ENCODE measurements around the gene ZNF91. TPM values are rescaled to one million over a fixed set of nuclear protein-coding genes. Genes with fewer than 3 reads are reported as not detected.
"Not testable (repeated sequence)": the region's sequence is repeated elsewhere in the genome, so short reads cannot be mapped to it uniquely, and the experiment has no call there.

ZNF91 gene
- total and polyA plus RNA-seq, 8 donors, result 6.4 to 139 (median 110) TPM

GRCh38 chr19:23420824-23421223, 25.6 kb upstream of the ZNF91 start:
- intact Hi-C loops (cut with DNase I; ENCODE audit: low total_unique reads), result no loop called here
- TF ChIP-seq POLR2A (IDR thresholded peaks at IDR 0.05) (no peak), EP300 (IDR thresholded peaks at IDR 0.05) (no peak), CTCF (IDR thresholded peaks at IDR 0.05) (no peak), POLR2AphosphoS5 (IDR thresholded peaks at IDR 0.05) (no peak)
- 44 to 63% (median 60%) methylated on average over 2 to 5 of the region's 5 CpGs for WGBS, 5 donors

GRCh38 chr19:23419261-23419660, 24.0 kb upstream of the ZNF91 start:
- WGBS, 5 donors, result 91 to 99% (median 94%) methylated on average over 12 to 36 of the region's 38 CpGs

More at GRCh38 chr19:23420824-23421223, 25.6 kb upstream of the ZNF91 start:
- Histone ChIP-seq H3K9me3 (peaks cover 0 to 32% (median 14%) of the 10 kb centered on the region in 4 donors), H3K27me3 (peaks cover 0 to 16% (median 6%) of the 10 kb centered on the region in 3 donors), H3K27ac (no peak overlapping the region), H3K36me3 (no peaks in the 10 kb centered on the region), H3K4me3 (no peak overlapping the region), H3K4me1 (peaks cover 0 to 4% (median 2%) of the 10 kb centered on the region in 4 donors)
- DNase-seq, result no peak

GRCh38 chr19:23415561-23416191, 20.4 kb upstream of the ZNF91 start:
- no peak overlapping the region for H3K27ac ChIP-seq
- H3K4me3 ChIP-seq, result peak overlapping the region; percentile 36 to 50 (median 40)
- WGBS, 5 donors, result 1 to 3% (median 2%) methylated on average over 19 to 33 of the region's 33 CpGs
- H3K27me3 ChIP-seq, result peaks cover 0 to 26% (median 14%) of the 10 kb centered on the region in 3 donors
- peaks cover 7 to 16% (median 10%) of the 10 kb centered on the region in 4 donors for H3K4me1 ChIP-seq
- TF ChIP-seq POLR2A (IDR thresholded peaks at IDR 0.05) (no peak), EP300 (IDR thresholded peaks at IDR 0.05) (no peak), CTCF (IDR thresholded peaks at IDR 0.05) (no peak), POLR2AphosphoS5 (IDR thresholded peaks at IDR 0.05) (no peak)
- intact Hi-C loops (cut with DNase I; ENCODE audit: low total_unique reads), result no loop called here
- DNase-seq, result peak in 1 of 2 donors; percentile 88
- no peaks in the 10 kb centered on the region for H3K36me3 ChIP-seq
- peaks cover 0 to 26% (median 10%) of the 10 kb centered on the region in 4 donors for H3K9me3 ChIP-seq

More at GRCh38 chr19:23419261-23419660, 24.0 kb upstream of the ZNF91 start:
- H3K4me1 ChIP-seq, result peaks cover 7 to 16% (median 10%) of the 10 kb centered on the region in 4 donors
- DNase-seq; H3K27ac ChIP-seq; H3K36me3 ChIP-seq; H3K4me3 ChIP-seq; intact Hi-C loops (cut with DNase I; ENCODE audit: low total_unique reads): not testable (repeated sequence)
- H3K9me3 ChIP-seq, result peaks cover 0 to 26% (median 10%) of the 10 kb centered on the region in 4 donors
- peaks cover 0 to 26% (median 14%) of the 10 kb centered on the region in 3 donors for H3K27me3 ChIP-seq

- peaks cover 7 to 16% (median 10%) of the 10 kb centered on the region in 4 donors for H3K4me1 ChIP-seq
- TF ChIP-seq POLR2AphosphoS5 (IDR thresholded peaks at IDR 0.05) (no peak), CTCF (IDR thresholded peaks at IDR 0.05) (no peak), POLR2A (IDR thresholded peaks at IDR 0.05) (no peak)
- DNase-seq, result peak in 1 of 2 donors; percentile 33
- no peak overlapping the region for H3K27ac ChIP-seq
- peaks cover 0 to 26% (median 10%) of the 10 kb centered on the region in 4 donors for H3K9me3 ChIP-seq
- intact Hi-C loops (cut with DNase I; ENCODE audit: low total_unique reads), result no loop called here
- peak overlapping the region; percentile 36 to 50 (median 40) for H3K4me3 ChIP-seq
- no peaks in the 10 kb centered on the region for H3K36me3 ChIP-seq
- 8 to 19% (median 15%) methylated on average over 13 of the region's 13 CpGs for WGBS, 5 donors
- H3K27me3 ChIP-seq, result peaks cover 0 to 26% (median 14%) of the 10 kb centered on the region in 3 donors
Observed at GRCh38 chr19:23415034-23415433, 19.8 kb upstream of the ZNF91 start.

- Histone ChIP-seq H3K4me3 (no peak overlapping the region), H3K9me3 (no peaks in the 10 kb centered on the region), H3K36me3 (no peaks in the 10 kb centered on the region), H3K27me3 (peaks cover 0 to 3% (median 1%) of the 10 kb centered on the region in 3 donors), H3K4me1 (peaks cover 0 to 5% (median 3%) of the 10 kb centered on the region in 4 donors), H3K27ac (no peak overlapping the region)
- TF ChIP-seq CTCF (IDR thresholded peaks at IDR 0.05) (no peak), POLR2A (IDR thresholded peaks at IDR 0.05) (no peak), POLR2AphosphoS5 (IDR thresholded peaks at IDR 0.05) (no peak), EP300 (IDR thresholded peaks at IDR 0.05) (no peak)
- intact Hi-C loops (cut with DNase I; ENCODE audit: low total_unique reads), result no loop called here
- 14 to 55% (median 35%) methylated on average over 1 of the region's 1 CpG for WGBS, 5 donors
- no peak for DNase-seq
Observed at GRCh38 chr19:23410155-23410554, 14.9 kb upstream of the ZNF91 start.
